Left hindlimb (tissue), 1 donor: ENCODE data around the gene AGK.

Experiments used
- DNase-seq: peaks from one replicate; pipeline ENCODE4 v3.0.0-alpha.2; 2018

Gene AGK

GRCh38 chr7:141551094-141551781, at the start of gene AGK:
Gene AGK (plus strand): TSS chr7:141551410. CDS start chr7:141555467, 4,057 bp downstream.
- DNase-seq = peak; percentile 86

- no peak for DNase-seq
Measured at GRCh38 chr7:141501451-141501850, 49.8 kb upstream of the AGK start.

- no peak for DNase-seq
Measured at GRCh38 chr7:141511316-141511675, 39.9 kb upstream of the AGK start.

- peak; percentile 29 for DNase-seq
Measured at GRCh38 chr7:141511676-141512396, 39.4 kb upstream of the AGK start.

GRCh38 chr7:141512597-141512996, 38.6 kb upstream of the AGK start:
- DNase-seq = no peak

GRCh38 chr7:141513720-141514119, 37.5 kb upstream of the AGK start:
- no peak for DNase-seq

- no peak for DNase-seq
Measured at GRCh38 chr7:141515941-141516340, 35.3 kb upstream of the AGK start.

GRCh38 chr7:141519623-141520022, 31.6 kb upstream of the AGK start:
- no peak for DNase-seq

- DNase-seq = no peak
Measured at GRCh38 chr7:141522657-141523342, 28.4 kb upstream of the AGK start.

- no peak for DNase-seq
Measured at GRCh38 chr7:141525973-141526514, 25.2 kb upstream of the AGK start.

- no peak for DNase-seq
Measured at GRCh38 chr7:141527076-141527475, 24.1 kb upstream of the AGK start.

- DNase-seq = no peak
Measured at GRCh38 chr7:141528399-141528798, 22.8 kb upstream of the AGK start.

GRCh38 chr7:141533149-141533949, 17.9 kb upstream of the AGK start:
- peak; percentile 76 for DNase-seq

- no peak for DNase-seq
Measured at GRCh38 chr7:141534757-141535737, 16.2 kb upstream of the AGK start.

GRCh38 chr7:141537906-141538305, 13.3 kb upstream of the AGK start:
- no peak for DNase-seq

GRCh38 chr7:141541375-141541774, 9.8 kb upstream of the AGK start:
- DNase-seq = no peak

- no peak for DNase-seq
Measured at GRCh38 chr7:141544831-141545230, 6.4 kb upstream of the AGK start.

GRCh38 chr7:141549582-141549981, 1.6 kb upstream of the AGK start:
- no peak for DNase-seq

GRCh38 chr7:141550386-141551093, 670 bp upstream of the AGK start:
- DNase-seq = no peak

GRCh38 chr7:141551782-141552181, 572 bp downstream of the AGK start:
- no peak for DNase-seq

- DNase-seq = no peak
Measured at GRCh38 chr7:141557360-141557759, 6.2 kb downstream of the AGK start.
